B cell (primary cell): Measurements from ENCODE around the gene YJEFN3. TPM values are rescaled to one million over a fixed set of nuclear protein-coding genes. Genes with fewer than 3 reads are reported as not detected.

ENCODE experiments used
- ATAC-seq: fragments of 200-7000 bp; cut with Tn5 transposase; one replicate; pipeline ENCODE4 v1.10.0; 2021; ENCODE audit warnings: low read depth, mild to moderate bottlenecking, moderate number of reproducible peaks, moderate library complexity
- CTCF ChIA-PET: fragments of 350-600 bp; sonication (Branson Sonifier 250); formaldehyde crosslinking; loops from one replicate; lab custom pipeline; 2021; ENCODE audit warnings: antibody characterized with exemption, inconsistent platforms; lab: Charles Lee
- POLR2A ChIA-PET: fragments of 350-600 bp; sonication (Branson Sonifier 250); formaldehyde crosslinking; loops from one replicate; lab custom pipeline; 2021; ENCODE audit warnings: antibody characterized with exemption; lab: Charles Lee
- DNase-seq: peaks from one replicate; pipeline ENCODE4 v3.0.0; 2013
- H2AFZ ChIP-seq: 2 replicates; pipeline ENCODE4 v1.6.1; 2012; ENCODE audit warnings: mild to moderate bottlenecking, low read depth, low read length; ENCODE audit not compliant: insufficient read depth, poor library complexity, severe bottlenecking
- H3K27ac ChIP-seq, 2 donors: 1 replicate in 1 of 2; 2 replicates in 1 of 2; pipeline ENCODE4 v1.5.1; 2012 to 2013; ENCODE audit warnings: low read length in 2 of 2, mild to moderate bottlenecking in 2 of 2, moderate library complexity in 1 of 2
- H3K27me3 ChIP-seq, 4 experiments: fragments of 200-600 bp in 1 of 4; sonication (generic) in 1 of 4; replicated peaks in 1 of 4; 1 replicate in 2 of 4; 2 replicates in 2 of 4; pipeline versions ENCODE4 v1.6.1 to v1.7.0; 2013 to 2016; ENCODE audit warnings: low read length in 3 of 4, mild to moderate bottlenecking in 2 of 4, mixed read lengths in 1 of 4, moderate library complexity in 1 of 4; ENCODE audit not compliant: insufficient read depth in 4 of 4, control insufficient read depth in 3 of 4; ENCODE audit errors: control extremely low read depth in 1 of 4
- H3K36me3 ChIP-seq, 2 experiments: replicated peaks in 1 of 2; 1 replicate in 1 of 2; 2 replicates in 1 of 2; pipeline versions ENCODE4 v1.6.1 to v1.7.1; 2013; ENCODE audit warnings: low read length in 1 of 2; ENCODE audit not compliant: insufficient read depth in 2 of 2, control insufficient read depth in 1 of 2; ENCODE audit errors: control extremely low read depth in 1 of 2, extremely low read depth in 1 of 2
- H3K4me1 ChIP-seq, 2 donors: fragments of 200-600 bp in 1 of 2; sonication (generic) in 1 of 2; 1 replicate in 1 of 2; 2 replicates in 1 of 2; pipeline versions ENCODE4 v1.5.1 to v1.6.1; 2013 to 2017; ENCODE audit warnings: low read length in 2 of 2; ENCODE audit not compliant: control insufficient read depth in 2 of 2, insufficient read depth in 2 of 2
- H3K4me2 ChIP-seq: replicated peaks from 2 replicates; pipeline ENCODE3; 2012; ENCODE audit warnings: mild to moderate bottlenecking, low read depth, low read length; ENCODE audit not compliant: poor library complexity, severe bottlenecking
- H3K4me3 ChIP-seq, 5 experiments: fragments of 200-600 bp in 1 of 5; sonication (generic) in 1 of 5; 1 replicate in 3 of 5; 2 replicates in 2 of 5; pipeline versions ENCODE4 v1.5.1 to v1.7.0; 2011 to 2016; ENCODE audit warnings: low read length in 4 of 5, mild to moderate bottlenecking in 4 of 5, low read depth in 2 of 5, control low read depth in 1 of 5, moderate library complexity in 1 of 5; ENCODE audit not compliant: insufficient read depth in 1 of 5; ENCODE audit errors: control extremely low read depth in 1 of 5, extremely low read depth in 1 of 5
- H3K79me2 ChIP-seq: fragments of 200-600 bp; sonication (generic); one replicate; pipeline ENCODE4 v1.6.0; 2016; ENCODE audit warnings: low read length; ENCODE audit not compliant: control insufficient read depth, insufficient read depth
- H3K9ac ChIP-seq: fragments of 200-600 bp; sonication (generic); 2 replicates; pipeline ENCODE4 v1.6.1; 2017; ENCODE audit warnings: mild to moderate bottlenecking, low read length, moderate library complexity
- H3K9me3 ChIP-seq, 3 donors: one replicate each; pipeline versions ENCODE4 v1.6.1 to v1.7.1; 2013; ENCODE audit warnings: low read length in 2 of 3; ENCODE audit not compliant: control insufficient read depth in 2 of 3, insufficient read depth in 1 of 3; ENCODE audit errors: control extremely low read depth in 1 of 3
- H4K20me1 ChIP-seq: 2 replicates; pipeline ENCODE4 v1.6.0; 2012; ENCODE audit warnings: mild to moderate bottlenecking, low read length; ENCODE audit not compliant: insufficient read depth, control insufficient read depth, poor library complexity, severe bottlenecking
- H3K27ac Mint-ChIP-seq: one replicate; pipeline ENCODE4 v1.8.0; 2021; ENCODE audit warnings: mixed read lengths
- H3K27me3 Mint-ChIP-seq: one replicate; pipeline ENCODE4 v1.8.0; 2021; ENCODE audit warnings: mixed read lengths
- H3K4me1 Mint-ChIP-seq: one replicate; pipeline ENCODE4 v1.8.0; 2021; ENCODE audit warnings: mixed read lengths
- H3K4me3 Mint-ChIP-seq: one replicate; pipeline ENCODE4 v1.8.0; 2021; ENCODE audit warnings: mixed read lengths
- H3K9me3 Mint-ChIP-seq: one replicate; pipeline ENCODE4 v1.8.0; 2022; ENCODE audit warnings: mixed read lengths; ENCODE audit not compliant: insufficient read depth
- EZH2 ChIP-seq: IDR thresholded peaks from 2 replicates; pipeline ENCODE4 v1.6.1; 2012; ENCODE audit warnings: borderline replicate concordance, low read depth, mild to moderate bottlenecking, moderate library complexity, low read length; ENCODE audit not compliant: insufficient read depth, poor library complexity, severe bottlenecking
- WGBS: methylation state at CpG from one replicate; pipeline ENCODE4 v1.1.5; 2013; ENCODE audit warnings: missing lambda C conversion rate; ENCODE audit not compliant: insufficient coverage; 5-methylcytosine and 5-hydroxymethylcytosine counted together
- intact Hi-C: fragments of 100-400 bp; cut with micrococcal nuclease; formaldehyde crosslinking; loops from one replicate; pipeline ENCODE4 v1.10.0; 2022
- polyA plus RNA-seq: library from polyadenylated mRNA; depleted of rRNA; stranded (reverse); fragments of >200 nt; gene quantifications from 2 replicates; pipeline ENCODE4 v1.2.3, GENCODE V29; 2012
- total RNA-seq, 2 donors: library from RNA; stranded (reverse); fragments of 120-200 nt in 1 of 2; gene quantifications; 1 replicate in 1 of 2; 2 replicates in 1 of 2; pipeline versions ENCODE4 v1.2.3 to v1.2.4, GENCODE V29; 2013 to 2022
- TF ChIP-seq, protein P1 (sequence below): fragments of 200-600 bp; IDR thresholded peaks from one replicate; pipeline ENCODE4 v1.8.0; 2022; ENCODE audit warnings: antibody characterized with exemption, mild to moderate bottlenecking

The YJEFN3 gene
- total and polyA plus RNA-seq, 2 donors (not counting 1 experiment from before 2014, with no cell fraction given): 7.1 to 8.8 TPM

- intact Hi-C loops: no loop called here
- no peak overlapping the region for H3K27ac Mint-ChIP-seq
- H3K9me3 Mint-ChIP-seq: no peaks in the 10 kb centered on the region
- H3K4me3 Mint-ChIP-seq: no peak overlapping the region
- 92% methylated on average over 4 of the region's 4 CpGs for WGBS
- Histone ChIP-seq H3K4me2 (no peak overlapping the region), H3K36me3 (no peaks in the 10 kb centered on the region), H3K4me3 (no peak overlapping the region), H3K27ac (no peak overlapping the region), H3K79me2 (no peaks in the 10 kb centered on the region), H2AFZ (no peak overlapping the region), H3K27me3 (no peaks in the 10 kb centered on the region), H3K9me3 (no peaks in the 10 kb centered on the region), H3K9ac (no peak overlapping the region), H4K20me1 (no peaks in the 10 kb centered on the region), H3K4me1 (no peaks in the 10 kb centered on the region)
- ChIA-PET CTCF (no interaction called here), POLR2A (no interaction called here)
- ATAC-seq (no peak), DNase-seq (no peak)
- TF ChIP-seq, protein P1, sequence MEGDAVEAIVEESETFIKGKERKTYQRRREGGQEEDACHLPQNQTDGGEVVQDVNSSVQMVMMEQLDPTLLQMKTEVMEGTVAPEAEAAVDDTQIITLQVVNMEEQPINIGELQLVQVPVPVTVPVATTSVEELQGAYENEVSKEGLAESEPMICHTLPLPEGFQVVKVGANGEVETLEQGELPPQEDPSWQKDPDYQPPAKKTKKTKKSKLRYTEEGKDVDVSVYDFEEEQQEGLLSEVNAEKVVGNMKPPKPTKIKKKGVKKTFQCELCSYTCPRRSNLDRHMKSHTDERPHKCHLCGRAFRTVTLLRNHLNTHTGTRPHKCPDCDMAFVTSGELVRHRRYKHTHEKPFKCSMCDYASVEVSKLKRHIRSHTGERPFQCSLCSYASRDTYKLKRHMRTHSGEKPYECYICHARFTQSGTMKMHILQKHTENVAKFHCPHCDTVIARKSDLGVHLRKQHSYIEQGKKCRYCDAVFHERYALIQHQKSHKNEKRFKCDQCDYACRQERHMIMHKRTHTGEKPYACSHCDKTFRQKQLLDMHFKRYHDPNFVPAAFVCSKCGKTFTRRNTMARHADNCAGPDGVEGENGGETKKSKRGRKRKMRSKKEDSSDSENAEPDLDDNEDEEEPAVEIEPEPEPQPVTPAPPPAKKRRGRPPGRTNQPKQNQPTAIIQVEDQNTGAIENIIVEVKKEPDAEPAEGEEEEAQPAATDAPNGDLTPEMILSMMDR: no peak
- no peak for TF ChIP-seq EZH2
- H3K4me1 Mint-ChIP-seq: no peaks in the 10 kb centered on the region
- no peaks in the 10 kb centered on the region for H3K27me3 Mint-ChIP-seq
Measured at GRCh38 chr19:19580418-19580817, 51.7 kb downstream of the YJEFN3 start.

DNA sequence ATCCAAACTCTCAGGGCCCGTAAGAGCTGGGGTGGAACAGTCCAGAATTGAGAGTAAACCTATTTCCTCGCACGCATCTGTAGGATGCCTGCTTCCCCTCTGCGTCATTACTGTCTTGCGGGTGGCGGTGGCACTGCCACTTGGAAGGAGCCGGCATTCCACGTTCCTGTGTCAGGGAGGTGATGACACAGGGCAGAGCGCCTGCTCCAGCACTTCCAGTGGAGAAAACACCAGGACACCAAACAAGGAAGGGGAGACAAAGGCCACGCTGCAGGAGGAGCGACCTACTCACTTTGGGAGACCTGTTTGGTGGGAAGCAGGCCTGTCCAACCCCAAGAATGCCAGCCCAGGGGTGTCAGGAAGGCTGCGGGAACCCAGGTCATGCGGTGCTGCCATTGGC is 52.7 kb downstream of the YJEFN3 start:
- Histone ChIP-seq H3K27me3 (no peaks in the 10 kb centered on the region), H3K4me2 (no peak overlapping the region), H3K79me2 (no peaks in the 10 kb centered on the region), H3K36me3 (no peaks in the 10 kb centered on the region), H3K9me3 (no peaks in the 10 kb centered on the region), H3K4me3 (no peak overlapping the region), H3K4me1 (no peaks in the 10 kb centered on the region), H3K27ac (no peak overlapping the region), H3K9ac (no peak overlapping the region), H2AFZ (no peak overlapping the region), H4K20me1 (no peaks in the 10 kb centered on the region)
- POLR2A ChIA-PET: no interaction called here
- CTCF ChIA-PET: no interaction called here
- no peak for ATAC-seq
- intact Hi-C loops: no loop called here
- no peak for DNase-seq
- WGBS: 98% methylated on average over 13 of the region's 13 CpGs
- Mint-ChIP-seq H3K9me3 (no peaks in the 10 kb centered on the region), H3K27ac (no peak overlapping the region), H3K4me1 (no peaks in the 10 kb centered on the region), H3K27me3 (no peaks in the 10 kb centered on the region), H3K4me3 (no peak overlapping the region)
- TF ChIP-seq EZH2: no peak
- TF ChIP-seq, protein P1: no peak
